Pons (tissue), 1 donor: ENCODE measurements around the gene RIC8B.

Source experiments
- DNase-seq: peaks from one replicate; pipeline ENCODE4 v3.0.0-alpha.2; 2016; ENCODE audit warnings: low spot score

RIC8B gene

DNA sequence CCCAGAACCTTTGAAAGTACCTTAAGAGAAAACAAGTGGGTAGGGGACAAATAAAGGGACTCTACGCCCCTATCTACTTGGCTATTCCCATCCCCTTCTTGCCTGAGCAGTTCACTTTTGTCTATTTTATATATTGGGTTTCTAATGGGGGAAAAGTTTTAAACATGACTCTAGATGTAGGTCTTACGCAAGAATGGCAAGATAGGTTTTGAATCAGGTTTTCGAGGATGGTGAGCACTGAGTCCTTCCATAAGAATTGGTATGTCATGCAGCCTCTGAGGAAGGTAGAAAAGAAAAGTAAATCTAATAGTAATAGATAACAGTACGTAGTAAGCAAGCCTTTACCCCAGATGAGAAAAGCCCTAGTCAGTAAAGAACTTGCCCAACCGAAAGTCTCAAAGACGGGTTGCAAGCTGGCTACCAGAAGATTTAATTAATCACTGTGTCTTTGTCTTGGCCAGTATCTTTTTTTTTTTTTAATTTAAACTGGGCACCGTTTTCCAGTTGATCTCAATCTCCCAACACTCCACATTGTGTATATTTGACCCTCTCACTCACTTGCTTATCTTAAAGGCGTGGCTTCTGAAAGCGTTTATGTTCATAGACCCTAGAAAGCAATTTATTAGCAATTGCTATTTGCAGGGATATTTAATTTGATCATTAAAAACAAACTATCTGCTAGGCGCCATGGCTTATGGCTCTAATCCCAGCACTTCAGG is 94.7 kb downstream of the RIC8B start:
- DNase-seq = no peak

DNA sequence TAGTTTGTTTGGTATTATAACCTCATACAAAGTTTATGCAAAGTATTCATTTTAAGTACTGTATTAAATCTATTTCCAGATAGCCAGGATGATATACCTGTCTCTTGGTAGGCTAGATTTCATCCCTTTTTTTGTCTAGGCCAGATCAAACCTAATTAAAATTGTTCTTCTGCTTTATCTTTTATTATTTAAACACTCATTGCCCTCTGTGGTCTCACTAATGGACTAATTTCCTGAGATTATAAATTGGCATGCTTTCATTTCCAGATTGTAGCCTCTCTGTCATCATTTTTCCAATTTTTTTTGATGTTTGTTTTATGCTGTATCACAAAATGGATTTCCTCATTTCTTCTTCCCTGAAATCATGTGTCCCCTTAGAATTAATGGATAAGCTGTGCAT is 95.6 kb downstream of the RIC8B start:
- no peak for DNase-seq

DNA sequence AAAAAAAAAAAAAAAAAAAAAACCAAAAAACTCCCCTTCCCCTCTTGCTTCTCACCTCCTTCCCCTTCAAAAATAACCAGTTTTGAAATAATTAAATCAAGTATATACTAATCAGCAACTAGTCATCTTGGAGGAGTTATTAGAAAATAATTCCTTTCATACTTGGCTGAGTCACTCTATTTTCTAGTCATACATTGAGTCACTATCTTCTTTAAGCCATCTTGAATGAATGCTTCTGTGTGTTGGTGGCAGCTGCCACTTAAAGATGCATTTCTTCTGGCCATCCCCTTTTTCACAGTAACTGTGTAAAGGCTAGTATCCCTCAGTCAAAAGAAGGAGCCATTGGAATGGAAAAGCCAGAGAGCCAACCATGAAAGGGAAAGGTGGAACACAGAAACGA is 97.0 kb downstream of the RIC8B start:
- no peak for DNase-seq

DNA sequence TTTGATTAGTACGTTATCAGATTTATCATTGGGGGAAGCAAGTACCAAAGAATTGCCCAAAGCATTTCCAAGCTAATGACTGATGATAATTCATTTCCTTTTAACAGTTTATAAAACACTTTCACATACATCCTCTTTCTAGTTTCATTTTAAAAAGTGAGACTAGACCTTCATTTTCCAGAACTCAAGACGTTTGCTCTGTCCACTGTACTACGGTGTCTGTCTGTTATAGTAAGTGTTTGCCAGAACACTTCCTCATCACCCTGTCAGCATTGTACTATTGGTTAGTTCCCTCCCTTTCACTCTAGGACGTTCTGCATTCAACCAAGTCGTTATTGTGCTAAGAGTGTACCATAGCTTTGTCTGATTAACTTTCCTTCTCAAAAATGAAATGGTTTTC is 99.5 kb downstream of the RIC8B start:
- DNase-seq = peak; percentile 14

DNA sequence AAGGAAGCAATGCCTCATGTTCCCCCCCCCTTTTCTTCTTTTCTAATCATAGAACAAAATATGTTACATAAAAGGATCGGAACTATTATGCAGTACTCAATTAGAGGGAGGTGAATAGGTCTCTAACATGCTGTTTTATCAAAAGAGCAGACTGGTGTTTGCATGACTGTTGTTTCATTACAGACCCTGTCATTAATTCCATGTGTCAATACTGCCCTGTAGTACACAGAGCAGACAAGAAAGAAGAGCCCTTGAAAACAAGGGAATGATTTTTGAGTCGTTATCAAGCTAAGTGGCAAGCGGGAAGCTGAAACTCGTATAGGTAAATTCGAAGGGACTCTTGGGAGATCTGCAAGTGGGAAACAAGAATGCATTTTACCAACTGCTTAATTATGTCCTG is 104.3 kb downstream of the RIC8B start:
- DNase-seq = no peak

DNA sequence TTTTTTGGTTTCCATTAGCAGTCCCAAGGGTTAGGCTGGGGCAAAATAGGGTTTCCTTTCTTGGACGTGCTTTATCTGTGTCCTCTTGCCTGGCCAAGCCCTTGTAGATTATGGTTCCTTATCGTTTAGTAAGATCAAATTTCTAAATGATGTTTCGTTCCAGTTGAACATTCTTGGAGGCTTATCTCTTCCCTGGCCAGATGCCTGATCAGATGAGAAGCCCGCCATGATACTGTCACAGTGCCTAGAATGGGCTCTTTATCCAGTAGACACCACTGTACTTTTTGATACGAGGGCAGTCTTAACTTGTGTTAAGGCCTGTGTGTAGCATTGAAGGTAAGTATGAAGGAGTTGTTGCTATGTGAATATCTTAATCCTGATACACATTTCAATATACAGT is 105.1 kb downstream of the RIC8B start:
- DNase-seq = no peak

DNA sequence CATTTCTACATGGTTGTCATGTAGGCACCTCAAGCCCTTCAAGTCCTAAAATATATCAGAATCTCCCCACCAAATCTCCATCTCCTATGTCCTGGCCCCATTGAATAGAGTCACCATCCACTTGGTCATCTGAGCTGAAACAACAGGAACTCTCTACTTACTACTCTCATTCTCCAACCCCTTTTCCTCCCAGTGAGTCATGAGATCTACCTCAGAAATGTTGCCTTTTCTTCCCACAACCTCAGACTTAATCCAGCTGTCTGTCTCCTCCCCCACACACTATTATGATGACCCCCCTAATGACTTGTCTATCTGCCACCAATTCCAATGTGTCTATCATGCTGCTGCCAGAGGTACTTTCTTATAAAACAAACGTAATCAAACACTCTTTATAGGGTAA is 108.9 kb downstream of the RIC8B start:
- DNase-seq = no peak

DNA sequence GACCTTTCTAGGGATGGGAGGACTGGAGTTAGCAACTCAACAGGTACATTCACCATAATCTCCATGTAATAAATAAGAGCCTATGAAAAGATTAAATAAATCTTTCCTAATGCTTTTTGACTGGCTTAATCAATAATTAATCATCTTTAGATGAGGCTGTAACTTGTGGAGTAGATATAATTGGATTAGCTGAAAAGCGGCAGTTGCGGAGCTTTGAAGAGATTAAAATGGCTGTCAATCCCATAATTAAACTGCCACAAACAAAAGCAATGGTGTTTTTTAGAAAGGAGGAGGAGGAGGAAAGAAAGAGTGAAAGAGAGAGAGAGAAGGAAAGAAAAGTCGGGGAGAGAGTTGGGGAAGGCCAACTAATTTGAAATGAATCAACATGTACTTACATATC is 110.5 kb downstream of the RIC8B start:
- no peak for DNase-seq

DNA sequence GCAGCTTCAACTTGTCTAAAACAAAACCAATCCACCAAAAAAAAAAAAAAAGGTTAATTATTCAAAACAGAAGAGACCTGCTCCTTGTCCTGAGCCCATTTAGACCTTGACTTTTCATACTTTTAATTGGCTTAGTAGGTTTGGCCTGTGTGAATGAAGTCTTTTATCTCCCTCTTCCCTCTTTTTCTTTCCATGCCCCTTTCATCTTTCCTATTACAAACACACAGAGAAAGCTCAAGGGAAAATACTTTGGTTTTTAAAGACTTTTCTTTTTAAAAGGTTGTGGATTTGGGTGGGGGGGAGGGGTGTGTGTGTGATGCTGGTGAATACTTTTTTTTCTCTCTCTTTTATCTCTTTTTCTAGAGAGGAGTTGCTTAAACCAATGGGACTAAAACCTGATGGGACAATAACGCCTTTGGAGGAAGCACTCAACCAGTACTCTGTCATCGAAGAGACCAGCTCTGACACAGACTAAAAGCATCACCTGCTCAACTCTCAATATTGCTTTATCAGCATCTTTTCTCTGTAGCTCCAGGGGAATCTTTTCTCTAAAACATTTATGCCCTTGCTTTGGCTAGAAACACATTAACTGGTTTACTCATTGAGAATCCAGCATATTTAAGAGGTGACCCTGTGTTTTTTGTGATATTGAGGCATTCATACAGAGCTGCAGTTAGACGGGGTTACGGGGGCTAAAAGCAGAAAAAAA is 111.2 kb downstream of the RIC8B start:
- no peak for DNase-seq

DNA sequence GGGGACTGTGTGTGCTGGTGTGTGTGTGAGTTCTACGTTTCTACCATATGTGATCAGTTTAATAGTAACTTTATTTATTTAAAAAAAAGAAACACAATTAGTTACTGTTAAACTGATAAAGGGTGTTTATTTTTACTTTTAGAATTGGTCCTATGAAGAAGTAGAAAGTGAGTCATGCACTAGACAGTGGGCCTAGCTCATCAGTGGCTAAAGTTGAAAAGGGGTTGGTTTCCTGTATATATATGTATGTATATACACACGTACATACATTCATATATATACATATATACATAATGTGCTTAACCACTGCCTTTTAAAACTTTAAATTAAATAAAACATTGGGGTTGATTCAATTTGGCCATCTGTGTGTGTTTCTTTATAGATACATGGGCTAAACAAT is 112.5 kb downstream of the RIC8B start:
- no peak for DNase-seq

DNA sequence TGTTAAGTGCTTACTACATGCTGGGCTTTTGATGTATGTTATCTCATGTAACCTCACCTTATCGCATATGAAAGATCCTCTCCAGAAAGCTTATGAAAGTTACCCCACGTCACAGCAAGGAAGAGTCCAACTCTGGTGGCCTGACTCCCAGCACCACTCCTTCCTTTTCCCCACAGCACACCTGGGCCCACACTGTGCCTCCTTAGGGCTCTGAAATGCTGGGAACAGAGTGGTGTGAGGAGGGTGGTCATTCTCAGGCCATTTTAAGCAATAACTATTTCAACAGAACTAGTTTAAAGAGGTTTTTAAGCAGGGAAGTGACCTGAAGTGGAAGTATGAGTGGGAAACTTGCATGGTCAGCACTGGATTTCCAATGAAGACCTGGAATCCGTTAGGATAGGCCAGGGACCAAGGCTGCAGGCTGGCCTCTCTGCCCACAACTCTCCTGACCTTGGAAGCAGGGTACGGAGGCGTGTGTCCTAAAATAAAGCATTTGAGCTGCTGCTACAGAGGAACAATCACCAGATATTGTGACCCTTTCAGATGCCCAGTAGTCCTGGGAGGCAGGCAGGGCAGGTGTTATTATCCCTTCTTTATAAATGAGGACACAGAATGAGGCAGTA is 114.0 kb downstream of the RIC8B start:
- no peak for DNase-seq

DNA sequence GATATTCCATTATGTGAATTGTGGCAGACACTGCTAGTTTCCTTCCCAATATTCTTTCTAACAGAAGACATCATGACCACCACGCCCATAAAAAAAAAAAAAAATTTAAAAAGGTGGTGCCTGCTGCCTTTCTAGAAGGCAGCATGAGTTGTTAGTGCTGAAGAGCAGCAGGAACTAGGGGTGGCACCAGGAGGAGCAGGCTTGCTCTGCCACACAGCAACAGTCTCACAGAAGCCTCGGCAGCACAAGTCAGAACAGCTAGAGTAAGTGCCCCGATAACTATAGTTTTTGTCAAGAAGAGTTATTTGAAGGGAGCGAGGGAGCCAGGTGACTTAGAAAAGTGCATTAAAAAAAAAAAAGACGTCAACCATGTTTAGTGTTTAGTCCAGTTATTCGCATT is 114.8 kb downstream of the RIC8B start:
- no peak for DNase-seq

DNA sequence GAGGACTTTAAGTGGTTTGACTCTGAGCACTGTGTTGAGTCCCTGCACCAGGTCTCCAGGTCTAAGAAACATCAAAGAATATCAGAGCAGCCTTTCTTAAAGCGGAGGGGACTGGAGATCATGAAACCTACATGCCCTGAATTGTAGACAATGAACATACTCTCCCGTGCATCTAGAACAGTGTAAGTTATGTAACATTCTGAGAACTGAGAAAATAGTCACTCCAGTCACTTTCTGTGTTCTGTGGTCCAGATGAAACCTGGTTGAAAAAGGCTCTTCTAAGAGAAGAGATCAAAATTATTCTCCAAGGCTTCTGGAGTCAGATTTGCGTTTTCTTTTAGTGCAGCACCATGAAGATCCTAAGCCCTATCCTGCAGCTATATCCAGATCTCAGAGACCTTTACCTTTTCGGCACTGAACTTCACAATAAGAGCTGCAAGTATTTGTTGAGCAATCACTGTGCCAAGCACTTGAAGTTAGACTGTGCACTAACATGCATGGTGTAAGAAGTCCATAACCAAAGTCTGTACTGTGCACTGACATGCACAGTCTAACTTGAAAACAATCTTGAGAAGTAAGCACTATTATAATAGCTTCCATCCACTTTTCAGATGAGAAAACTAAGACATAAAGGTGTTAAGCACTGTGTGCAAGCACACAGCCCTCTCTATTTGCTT is 115.6 kb downstream of the RIC8B start:
- no peak for DNase-seq

DNA sequence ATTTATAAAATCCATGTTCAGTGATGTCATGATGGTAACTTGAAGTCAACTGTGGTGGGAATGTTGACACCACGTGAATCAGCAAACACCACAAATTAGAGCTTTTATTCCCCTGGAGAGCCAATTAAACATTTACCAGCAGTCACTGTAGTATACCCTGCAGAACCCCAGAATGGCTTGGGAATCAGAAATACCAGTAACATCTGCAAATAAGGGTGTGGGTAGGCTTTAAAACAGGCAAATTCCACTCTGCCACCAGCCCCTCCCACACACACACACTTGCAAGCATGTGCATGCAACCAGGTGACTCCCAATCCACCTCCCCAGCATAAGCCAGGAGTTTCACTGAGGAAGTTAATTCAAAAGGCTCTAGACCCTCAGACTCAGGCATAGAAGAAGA is 117.6 kb downstream of the RIC8B start:
- no peak for DNase-seq

DNA sequence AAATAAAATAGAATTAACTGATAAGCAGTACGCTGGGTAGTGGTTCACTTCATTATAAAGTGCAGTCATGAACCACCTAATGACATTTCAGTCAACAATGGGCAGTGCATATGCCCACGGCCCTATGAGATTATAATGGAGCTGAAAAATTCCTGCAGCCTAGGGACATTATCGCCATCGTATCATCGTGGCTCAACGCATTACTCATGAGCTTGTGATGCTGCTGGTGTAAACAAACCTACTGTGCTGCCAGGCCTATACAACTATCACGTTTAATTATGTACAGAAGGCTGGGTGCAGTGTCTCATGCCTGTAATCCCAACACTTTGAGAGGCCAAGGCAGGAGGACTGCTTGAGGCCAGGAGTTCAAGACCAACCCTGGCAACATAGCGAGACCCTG is 119.0 kb downstream of the RIC8B start:
- no peak for DNase-seq

DNA sequence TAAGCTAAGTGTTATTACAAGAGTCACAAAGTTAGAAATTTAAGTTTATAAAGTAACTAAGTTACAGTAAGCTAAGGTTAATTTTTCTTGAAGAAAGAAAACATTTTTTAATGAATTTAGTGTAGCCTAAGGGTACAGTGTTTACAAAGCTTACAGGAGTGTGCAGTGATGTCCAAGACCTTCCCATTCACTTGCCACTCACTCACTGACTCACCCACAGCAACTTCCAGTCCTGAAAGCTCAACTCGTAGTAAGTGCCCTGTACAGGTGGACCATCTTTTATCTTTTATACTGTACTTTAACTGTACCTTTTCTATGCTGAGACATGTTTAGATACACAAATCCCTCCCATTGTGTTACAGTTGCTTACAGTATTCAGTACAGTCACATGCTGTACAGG is 120.3 kb downstream of the RIC8B start:
- DNase-seq = no peak

DNA sequence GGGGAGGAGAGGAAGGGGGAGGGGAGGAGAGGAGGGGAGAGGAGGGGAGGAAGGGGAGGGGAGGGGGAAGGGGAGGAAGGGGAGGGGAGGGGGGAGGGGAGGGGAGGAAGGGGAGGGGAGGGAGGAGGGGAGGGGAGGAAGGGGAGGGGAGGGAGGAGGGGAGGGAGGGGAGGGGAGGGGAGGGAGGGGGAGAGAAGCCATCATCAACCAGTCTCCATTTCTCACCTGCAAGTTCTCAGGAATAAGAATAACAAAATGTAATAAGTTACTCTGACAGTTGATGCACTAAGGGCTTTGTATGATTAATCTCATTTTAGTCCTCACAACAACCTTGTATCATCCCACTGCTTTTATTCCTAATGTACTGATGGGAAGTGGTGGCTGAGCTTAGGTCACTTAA is 122.1 kb downstream of the RIC8B start:
- DNase-seq = no peak

DNA sequence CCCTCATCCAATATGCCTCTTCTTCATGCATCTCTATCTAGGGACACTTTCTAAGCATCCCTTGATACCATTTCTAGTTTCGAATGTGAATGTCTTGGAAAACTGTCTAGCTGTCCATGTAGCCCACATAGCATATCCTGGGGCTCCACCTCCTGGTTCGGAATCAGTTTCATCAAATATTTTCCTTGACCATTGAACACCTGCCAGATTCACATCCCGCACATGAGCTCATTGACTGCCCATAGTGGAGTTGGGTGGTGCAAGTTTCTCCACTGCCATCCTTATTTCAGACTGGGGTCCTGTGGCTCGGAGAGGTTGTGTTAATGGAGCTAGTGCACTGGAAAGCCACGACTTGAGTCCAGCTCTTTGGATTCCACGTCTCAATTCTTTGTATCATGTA is 122.6 kb downstream of the RIC8B start:
- no peak for DNase-seq

DNA sequence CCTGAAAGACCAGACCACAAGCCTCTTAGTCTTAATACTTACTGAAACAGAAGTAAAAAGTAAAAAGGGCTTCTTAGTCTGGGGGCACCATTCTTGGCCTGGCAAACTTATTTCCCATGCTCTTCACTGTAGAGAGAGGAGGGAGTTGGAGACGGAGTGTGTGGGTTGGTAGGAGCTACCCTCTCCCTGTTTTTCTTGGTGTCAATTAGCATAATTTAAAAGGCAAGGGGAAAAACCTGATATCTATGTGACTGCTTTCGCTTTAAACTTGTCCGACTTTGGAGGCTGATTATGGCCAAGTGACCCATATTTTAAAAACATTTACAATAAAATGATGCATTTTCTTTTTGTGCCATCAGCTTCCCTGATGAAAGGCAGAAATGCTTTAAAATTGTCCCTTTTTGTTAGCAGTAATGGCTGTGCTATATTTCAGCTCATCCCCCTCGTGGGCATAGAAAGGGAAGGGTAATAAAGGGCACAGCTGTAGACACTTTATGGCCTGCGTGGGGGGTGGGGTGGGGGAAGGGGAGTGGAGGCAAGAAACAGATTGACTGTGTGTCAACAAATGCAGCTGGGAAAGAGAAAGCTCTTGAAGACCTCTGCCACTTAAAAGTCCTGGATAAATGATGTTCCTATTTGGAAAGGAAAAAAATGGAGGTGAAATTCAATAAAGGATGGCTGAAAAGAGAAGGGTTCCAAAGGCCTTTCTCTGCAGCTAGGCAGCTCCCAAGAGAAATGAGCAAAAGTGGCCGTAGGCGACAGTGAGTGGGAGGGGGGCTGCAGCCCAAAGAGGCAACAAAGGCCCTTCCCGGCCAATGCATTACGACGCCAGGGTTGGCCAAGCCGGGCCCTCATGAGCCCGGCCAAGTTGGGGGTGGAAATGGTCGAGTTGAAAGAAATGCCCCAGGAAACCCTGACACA is 123.8 kb downstream of the RIC8B start:
- DNase-seq = peak; percentile 15

DNA sequence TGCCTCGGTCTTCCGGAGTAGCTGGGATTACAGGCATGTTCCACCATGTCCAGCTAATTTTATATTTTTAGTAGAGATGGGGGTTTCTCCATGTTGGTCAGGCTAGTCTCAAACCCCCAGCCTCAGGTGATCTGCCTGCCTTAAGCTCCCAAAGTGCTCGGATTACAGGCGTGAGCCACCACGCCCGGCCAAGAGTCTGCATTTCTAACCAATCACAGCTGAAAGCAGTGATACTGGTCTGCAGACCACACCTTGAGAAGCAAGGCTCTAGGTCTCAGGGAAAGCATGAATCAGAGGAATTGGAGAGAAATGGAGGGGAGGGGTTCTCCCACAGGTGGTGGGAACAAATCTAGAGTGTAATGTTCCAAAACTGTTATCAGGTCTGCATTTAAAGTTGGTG is 126.1 kb downstream of the RIC8B start:
- no peak for DNase-seq

DNA sequence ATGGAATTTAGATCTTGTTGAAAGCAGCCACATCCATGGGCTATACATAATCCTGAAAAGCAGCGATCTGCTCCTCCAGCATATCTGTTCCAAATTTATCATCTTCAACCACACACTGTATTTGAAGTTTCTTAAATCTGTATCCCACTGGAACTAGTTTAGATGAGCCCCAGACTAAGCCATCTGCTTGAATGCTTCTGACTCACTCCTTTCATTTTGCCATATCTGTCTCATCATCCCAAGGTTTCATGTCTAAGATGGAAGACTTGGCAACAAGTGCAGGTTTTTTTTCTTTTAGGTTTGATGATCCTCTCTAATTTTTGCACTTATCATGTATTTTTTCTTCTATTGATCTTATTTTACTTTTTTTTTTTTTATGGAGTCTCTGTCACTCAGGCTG is 126.8 kb downstream of the RIC8B start:
- DNase-seq = no peak

DNA sequence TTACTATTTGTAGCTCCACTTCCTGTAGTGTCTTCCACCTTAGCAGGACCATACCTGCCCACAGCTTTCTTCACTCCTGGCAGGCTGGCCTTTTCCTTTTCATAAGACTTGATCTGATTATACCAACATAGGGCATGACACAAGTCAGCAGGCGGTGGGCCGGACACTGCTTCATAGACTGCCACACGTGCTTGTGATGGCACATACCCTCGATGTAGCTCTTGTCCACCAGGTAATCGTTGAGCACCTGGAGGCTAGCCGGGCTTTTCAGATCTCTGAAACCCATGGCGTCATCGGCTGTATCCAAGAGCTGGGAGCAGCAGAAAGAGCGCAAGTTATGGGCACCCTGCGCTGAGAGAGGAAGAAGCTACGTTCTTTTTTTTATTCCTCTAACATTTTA is 127.6 kb downstream of the RIC8B start:
- DNase-seq = no peak
